Naive thymus-derived CD4-positive, alpha-beta T cell (primary cell): ENCODE data around the gene DLST. TPM values are rescaled to one million over a fixed set of nuclear protein-coding genes. Genes with fewer than 3 reads are reported as not detected.
A peak's percentile ranks its signal among the peaks of the same experiment; 100 is the strongest.

ENCODE experiments used
- ATAC-seq: fragments of 150-1000 bp; cut with Tn5 transposase; 2 replicates; pipeline ENCODE4 v1.10.0; 2021; ENCODE audit warnings: mild to moderate bottlenecking, moderate library complexity
- CTCF ChIA-PET: fragments of 350-600 bp; sonication (Branson Sonifier 250); formaldehyde crosslinking; loops from one replicate; lab custom pipeline; 2021; ENCODE audit warnings: antibody characterized with exemption; lab: Charles Lee
- POLR2A ChIA-PET: fragments of 350-600 bp; sonication (Branson Sonifier 250); formaldehyde crosslinking; loops from one replicate; lab custom pipeline; 2021; ENCODE audit warnings: antibody characterized with exemption, inconsistent platforms; lab: Charles Lee
- DNase-seq, 9 donors: peaks; one replicate each; pipeline versions ENCODE4 v3.0.0 to v3.0.0-alpha.2; 2020 to 2022; ENCODE audit warnings: mixed read lengths in 1 of 9
- H3K27ac ChIP-seq: one replicate; pipeline ENCODE4 v1.7.0; 2013; ENCODE audit warnings: mild to moderate bottlenecking, low read depth, low read length, moderate library complexity
- H3K27me3 ChIP-seq, 2 donors: one replicate each; pipeline ENCODE4 v1.7.0; 2013; ENCODE audit warnings: low read length in 2 of 2, mild to moderate bottlenecking in 2 of 2, moderate library complexity in 2 of 2; ENCODE audit not compliant: control insufficient read depth in 2 of 2, insufficient read depth in 2 of 2
- H3K36me3 ChIP-seq, 3 experiments: 1 replicate in 2 of 3; 2 replicates in 1 of 3; pipeline ENCODE4 v1.7.0; 2013; ENCODE audit warnings: low read length in 3 of 3, mild to moderate bottlenecking in 3 of 3, moderate library complexity in 1 of 3; ENCODE audit not compliant: insufficient read depth in 3 of 3, control insufficient read depth in 2 of 3
- H3K4me1 ChIP-seq, 2 donors: one replicate each; pipeline ENCODE4 v1.7.0; 2013; ENCODE audit warnings: low read length in 2 of 2, mild to moderate bottlenecking in 2 of 2, moderate library complexity in 1 of 2; ENCODE audit not compliant: control insufficient read depth in 2 of 2, insufficient read depth in 2 of 2
- H3K4me3 ChIP-seq: 2 replicates; pipeline ENCODE4 v1.7.0; 2013; ENCODE audit warnings: mild to moderate bottlenecking, low read length
- H3K9me3 ChIP-seq, 3 experiments: 1 replicate in 2 of 3; 2 replicates in 1 of 3; pipeline ENCODE4 v1.7.0; 2013; ENCODE audit warnings: low read length in 3 of 3; ENCODE audit not compliant: control insufficient read depth in 2 of 3
- H3K27ac Mint-ChIP-seq, 9 donors: one replicate each; pipeline ENCODE4 v1.8.0; 2020 to 2022; ENCODE audit warnings: mixed read lengths in 9 of 9, mild to moderate bottlenecking in 8 of 9, moderate library complexity in 5 of 9, inconsistent platforms in 2 of 9
- H3K27me3 Mint-ChIP-seq, 5 donors: one replicate each; pipeline ENCODE4 v1.8.0; 2021 to 2022; ENCODE audit warnings: mixed read lengths in 5 of 5, mild to moderate bottlenecking in 1 of 5
- H3K36me3 Mint-ChIP-seq, 5 donors: one replicate each; pipeline ENCODE4 v1.8.0; 2020 to 2022; ENCODE audit warnings: mixed read lengths in 5 of 5, mild to moderate bottlenecking in 3 of 5, inconsistent platforms in 1 of 5
- H3K4me1 Mint-ChIP-seq, 7 donors: one replicate each; pipeline ENCODE4 v1.8.0; 2020 to 2022; ENCODE audit warnings: mixed read lengths in 7 of 7, mild to moderate bottlenecking in 3 of 7, inconsistent platforms in 1 of 7
- H3K4me3 Mint-ChIP-seq, 10 donors: one replicate each; pipeline ENCODE4 v1.8.0; 2020 to 2022; ENCODE audit warnings: mild to moderate bottlenecking in 10 of 10, mixed read lengths in 10 of 10, moderate library complexity in 6 of 10, inconsistent platforms in 2 of 10
- H3K9me3 Mint-ChIP-seq, 11 donors: one replicate each; pipeline ENCODE4 v1.8.0; 2020 to 2022; ENCODE audit warnings: mixed read lengths in 11 of 11, mild to moderate bottlenecking in 4 of 11, inconsistent platforms in 1 of 11, moderate library complexity in 1 of 11
- intact Hi-C, 2 donors: fragments of 100-400 bp; cut with micrococcal nuclease; formaldehyde crosslinking; loops; one replicate each; pipeline ENCODE4 v1.15.1; 2023
- polyA plus RNA-seq, 2 donors: library from polyadenylated mRNA; unstranded; fragments of 300-500 nt; fragmentation: Illumina TruSeq; gene quantifications; one replicate each; pipeline ENCODE4 v1.2.3, GENCODE V29; 2021
- total RNA-seq, 6 experiments: library from RNA in 5 of 6; stranded (reverse) in 5 of 6; gene quantifications; 1 replicate in 5 of 6; 2 replicates in 1 of 6; pipeline ENCODE4 v1.2.3 and lab custom pipeline; 2021 to 2026

Gene DLST
- total and polyA plus RNA-seq, 7 experiments from 2014 or later, result 8.9 to 132 (median 96.0) TPM

DNA sequence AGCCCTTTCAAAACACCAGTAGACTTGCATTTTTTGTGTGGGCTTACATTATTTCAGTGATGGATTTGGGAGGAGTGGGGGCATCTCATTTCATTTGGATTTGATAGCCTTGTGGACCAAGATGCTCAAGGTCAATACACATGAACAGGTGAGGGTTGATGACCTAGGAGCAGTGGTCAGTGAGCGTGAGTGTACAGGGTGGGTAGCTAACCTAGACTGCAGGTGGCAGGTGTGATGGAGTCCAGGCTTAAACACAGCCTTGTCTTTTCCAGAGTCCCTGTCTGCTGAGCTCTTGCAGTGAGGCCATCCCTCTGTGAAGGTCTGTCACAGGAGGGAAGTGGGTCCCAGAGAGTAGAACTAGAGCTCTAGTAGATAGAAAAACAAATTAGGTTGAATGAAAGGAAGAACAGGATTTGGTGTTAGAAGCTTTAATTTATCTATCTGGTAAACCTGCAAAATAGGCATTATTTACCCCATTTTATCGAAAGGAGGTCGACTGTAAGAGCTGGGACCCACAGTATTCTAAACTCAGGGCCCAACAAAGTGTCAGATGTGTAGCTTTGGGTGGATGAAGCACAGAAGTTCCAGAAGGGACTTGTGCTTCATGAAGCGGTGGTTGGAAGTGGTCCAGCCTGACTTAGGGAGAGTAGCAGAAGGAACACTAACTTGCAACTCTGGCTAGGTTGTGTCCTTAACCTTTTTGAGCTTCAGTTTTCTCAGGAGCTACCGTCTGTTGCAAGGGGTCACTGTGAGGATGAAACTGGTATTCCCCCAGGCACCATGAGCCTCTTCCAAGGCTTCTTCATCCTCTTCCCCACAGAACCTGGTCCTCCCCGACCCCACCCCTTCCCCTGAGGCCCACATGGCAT, 23.2 kb downstream of the DLST start:
- H3K27ac ChIP-seq, result peak overlapping the region; percentile 38
- no peaks in the 10 kb centered on the region for H3K9me3 ChIP-seq
- H3K36me3 ChIP-seq, result peaks cover 19 to 35% (median 19%) of the 10 kb centered on the region in 3 experiments
- intact Hi-C loops, result loop anchor here (1.0 to 2.0 kb wide), 5 partner anchors 23 to 296 kb away; partner anchors contain the start of gene DLST (in 1 of the 2)
- ATAC-seq, result no peak
- no peaks in the 10 kb centered on the region for H3K27me3 ChIP-seq
- H3K4me1 Mint-ChIP-seq, result peaks cover 2 to 23% (median 4%) of the 10 kb centered on the region in 7 donors
- H3K36me3 Mint-ChIP-seq, result peaks cover 3 to 24% (median 5%) of the 10 kb centered on the region in 5 donors
- peak overlapping the region in 8 of 9 donors; percentile 15 to 78 (median 59) for H3K27ac Mint-ChIP-seq
- H3K27me3 Mint-ChIP-seq, result no peaks in the 10 kb centered on the region
- ChIA-PET CTCF (interaction anchor here (0.6 to 11.8 kb wide), 22 partner anchors 8 to 425 kb away, joined by 3 to 317 read pairs (median 5); partner anchors contain the start of genes DLST and RPS6KL1), POLR2A (interaction anchor here (0.5 to 3.8 kb wide), 10 partner anchors 14 to 183 kb away, joined by 3 to 39 read pairs (median 4); no protein-coding TSS in a partner anchor)
- H3K4me3 Mint-ChIP-seq, result no peak overlapping the region
- H3K4me1 ChIP-seq, result peaks cover 0 to 6% of the 10 kb centered on the region in 2 donors
- no peak for DNase-seq
- no peak overlapping the region for H3K4me3 ChIP-seq
- no peaks in the 10 kb centered on the region for H3K9me3 Mint-ChIP-seq

DNA sequence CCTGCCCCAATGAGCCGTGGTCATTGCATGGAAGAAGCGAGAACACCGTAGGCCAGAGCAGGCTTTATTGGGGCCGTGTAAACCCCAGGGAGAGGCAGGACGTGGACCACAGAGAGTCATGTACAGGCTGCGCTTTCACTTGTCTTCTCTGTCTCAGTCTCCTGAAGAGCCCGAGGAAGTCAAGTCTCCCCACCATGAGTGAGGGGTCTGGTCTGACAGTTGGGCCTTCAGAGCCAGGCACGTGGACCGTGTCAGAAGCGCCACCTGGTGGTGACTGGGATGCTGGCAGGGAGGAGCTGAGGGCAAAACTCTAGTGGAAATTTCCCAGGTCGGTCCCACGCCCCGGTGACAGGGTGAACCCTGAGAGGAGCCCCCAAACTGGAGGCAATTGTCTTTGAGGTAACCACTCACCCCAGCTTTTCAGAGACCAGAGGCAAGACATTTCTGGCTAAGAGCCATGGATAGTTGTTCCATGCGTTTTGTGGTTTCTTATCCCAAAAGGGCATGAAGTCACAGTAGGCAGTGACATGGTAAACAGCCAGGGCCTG, 24.0 kb downstream of the DLST start:
- H3K4me1 Mint-ChIP-seq, result peaks cover 0 to 23% (median 4%) of the 10 kb centered on the region in 7 donors
- no peaks in the 10 kb centered on the region for H3K27me3 ChIP-seq
- no peaks in the 10 kb centered on the region for H3K27me3 Mint-ChIP-seq
- no peak overlapping the region for H3K4me3 ChIP-seq
- intact Hi-C loops, result loop anchor here (1.0 to 2.0 kb wide), 5 partner anchors 23 to 296 kb away; partner anchors contain the start of gene DLST (in 1 of the 2)
- ChIA-PET POLR2A (interaction anchor here (0.6 to 3.8 kb wide), 8 partner anchors 13 to 183 kb away, joined by 3 to 39 read pairs (median 4); no protein-coding TSS in a partner anchor), CTCF (interaction anchor here (0.6 to 11.8 kb wide), 31 partner anchors 9 to 1048 kb away, joined by 3 to 317 read pairs (median 4); partner anchors contain the start of genes DLST and RPS6KL1)
- H3K4me3 Mint-ChIP-seq, result no peak overlapping the region
- no peaks in the 10 kb centered on the region for H3K9me3 Mint-ChIP-seq
- peak overlapping the region; percentile 38 for H3K27ac ChIP-seq
- peak overlapping the region in 5 of 9 donors; percentile 48 to 81 (median 77) for H3K27ac Mint-ChIP-seq
- DNase-seq (peak; percentile 56 to 83 (median 71)), ATAC-seq (peak; percentile 76)
- H3K36me3 Mint-ChIP-seq, result peaks cover 0 to 17% (median 0%) of the 10 kb centered on the region in 5 donors
- H3K4me1 ChIP-seq, result peaks cover 0 to 6% of the 10 kb centered on the region in 2 donors
- peaks cover 11 to 27% (median 15%) of the 10 kb centered on the region in 3 experiments for H3K36me3 ChIP-seq
- no peaks in the 10 kb centered on the region for H3K9me3 ChIP-seq

- no peak overlapping the region for H3K4me3 ChIP-seq
- Mint-ChIP-seq H3K4me3 (no peak overlapping the region), H3K27ac (peak overlapping the region in 2 of 9 donors; percentile 24 to 32), H3K4me1 (peaks cover 0 to 23% (median 4%) of the 10 kb centered on the region in 7 donors), H3K9me3 (no peaks in the 10 kb centered on the region), H3K27me3 (no peaks in the 10 kb centered on the region), H3K36me3 (peaks cover 0 to 13% (median 0%) of the 10 kb centered on the region in 5 donors)
- intact Hi-C loops, result no loop called here
- H3K9me3 ChIP-seq, result no peaks in the 10 kb centered on the region
- ChIA-PET CTCF (interaction anchor here (0.6 to 11.8 kb wide), 13 partner anchors 10 to 298 kb away, joined by 3 to 317 read pairs (median 4); partner anchors contain the start of gene DLST), POLR2A (interaction anchor here (0.5 to 3.8 kb wide), 5 partner anchors 40 to 654 kb away, joined by 3 to 39 read pairs (median 3); no protein-coding TSS in a partner anchor)
- H3K4me1 ChIP-seq, result peaks cover 0 to 6% of the 10 kb centered on the region in 2 donors
- H3K27ac ChIP-seq, result no peak overlapping the region
- H3K36me3 ChIP-seq, result peaks cover 0 to 13% (median 3%) of the 10 kb centered on the region in 3 experiments
- ATAC-seq (no peak), DNase-seq (no peak)
- no peaks in the 10 kb centered on the region for H3K27me3 ChIP-seq
Measured at GRCh38 chr14:74906925-74907521, 25.3 kb downstream of the DLST start.

- DNase-seq, result no peak
- H3K4me3 Mint-ChIP-seq, result no peak overlapping the region
- ChIA-PET POLR2A (interaction anchor here (0.5 to 3.8 kb wide), 3 partner anchors 46 to 655 kb away, joined by 3 to 39 read pairs (median 3); no protein-coding TSS in a partner anchor), CTCF (interaction anchor here (0.8 to 11.8 kb wide), 6 partner anchors 14 to 65 kb away, joined by 3 to 317 read pairs (median 4); partner anchors contain the start of gene DLST)
- H3K4me1 ChIP-seq, result peaks cover 0 to 6% of the 10 kb centered on the region in 2 donors
- H3K36me3 ChIP-seq, result peaks cover 0 to 6% (median 0%) of the 10 kb centered on the region in 3 experiments
- H3K9me3 ChIP-seq, result no peaks in the 10 kb centered on the region
- H3K4me3 ChIP-seq, result no peak overlapping the region
- H3K27me3 ChIP-seq, result no peaks in the 10 kb centered on the region
- intact Hi-C loops, result no loop called here
- ATAC-seq, result no peak
- no peaks in the 10 kb centered on the region for H3K9me3 Mint-ChIP-seq
- H3K27me3 Mint-ChIP-seq, result no peaks in the 10 kb centered on the region
- H3K27ac ChIP-seq, result no peak overlapping the region
- H3K4me1 Mint-ChIP-seq, result peaks cover 0 to 23% (median 5%) of the 10 kb centered on the region in 7 donors
- peaks cover 0 to 8% (median 0%) of the 10 kb centered on the region in 5 donors for H3K36me3 Mint-ChIP-seq
- peak overlapping the region in 1 of 9 donors; percentile 32 for H3K27ac Mint-ChIP-seq
Measured at GRCh38 chr14:74907744-74908143, 26.0 kb downstream of the DLST start.

GRCh38 chr14:74908861-74909341, 27.2 kb downstream of the DLST start:
- intact Hi-C loops, result no loop called here
- Histone ChIP-seq H3K27me3 (no peaks in the 10 kb centered on the region), H3K36me3 (no peaks in the 10 kb centered on the region), H3K9me3 (no peaks in the 10 kb centered on the region), H3K27ac (no peak overlapping the region), H3K4me3 (no peak overlapping the region), H3K4me1 (peaks cover 0 to 6% of the 10 kb centered on the region in 2 donors)
- POLR2A ChIA-PET, result interaction anchor here (0.6 to 1.0 kb wide), 2 partner anchors 26 to 626 kb away, joined by 3 to 4 read pairs; no protein-coding TSS in a partner anchor
- H3K4me1 Mint-ChIP-seq, result peaks cover 0 to 23% (median 4%) of the 10 kb centered on the region in 7 donors
- no peak for ATAC-seq
- no peak overlapping the region for H3K4me3 Mint-ChIP-seq
- no peak for DNase-seq
- CTCF ChIA-PET, result interaction anchor here (2.0 to 11.8 kb wide), 3 partner anchors 27 to 50 kb away, joined by 5 to 317 read pairs (median 50); partner anchors contain the start of gene DLST
- no peaks in the 10 kb centered on the region for H3K27me3 Mint-ChIP-seq
- no peaks in the 10 kb centered on the region for H3K9me3 Mint-ChIP-seq
- peaks cover 0 to 2% (median 0%) of the 10 kb centered on the region in 5 donors for H3K36me3 Mint-ChIP-seq
- H3K27ac Mint-ChIP-seq, result peak overlapping the region in 1 of 9 donors; percentile 23
